ENCODE data around the gene PITRM1.

GRCh38 chr10:3098689-3099088 lies 73.9 kb downstream of the PITRM1 start:
- TF ChIP-seq POLR2A (IDR thresholded peaks at IDR 0.05; ENCODE audit: low read depth, low read length) (no peak), TAF1 (IDR thresholded peaks at IDR 0.05; ENCODE audit: borderline replicate concordance, low read depth, low read length) (no peak), POLR2AphosphoS5 (IDR thresholded peaks at IDR 0.05; ENCODE audit: low read depth, low read length) (no peak)
